SK-N-SH (cell line): ENCODE results near the gene LRCH4. TPM values are rescaled to one million over a fixed set of nuclear protein-coding genes. Genes with fewer than 3 reads are reported as not detected.

Experiments
- CTCF ChIA-PET: fragments of 300-600, 350-600 bp; formaldehyde crosslinking; extraction: SDS; loops from one replicate; lab custom pipeline; 2021; lab: Yijun Ruan, JAX
- POLR2A ChIA-PET: fragments of 350-600 bp; sonication (Branson Sonifier 250); formaldehyde crosslinking; extraction: SDS; loops from one replicate; lab custom pipeline; 2020; ENCODE audit warnings: antibody characterized with exemption, inconsistent platforms; lab: Yijun Ruan, JAX
- DNase-seq: peaks from one replicate; pipeline ENCODE4 v3.0.0; 2012
- H2AFZ ChIP-seq: fragments of 200-600 bp; sonication (generic); 2 replicates; pipeline ENCODE4 v1.8.1; 2016; ENCODE audit warnings: antibody characterized with exemption, mild to moderate bottlenecking, low read depth
- H3F3A ChIP-seq: fragments of 200-600 bp; sonication (generic); replicated peaks from 2 replicates; pipeline ENCODE3; 2016; ENCODE audit warnings: antibody characterized with exemption, mild to moderate bottlenecking; ENCODE audit not compliant: insufficient read depth
- H3K27ac ChIP-seq, 2 experiments: fragments of 200-500 bp in 1 of 2; fragments of 200-600 bp in 1 of 2; sonication (Bioruptor generic) in 1 of 2; sonication (generic), shearing (Covaris generic) in 1 of 2; 2 replicates each; pipeline versions ENCODE4 v1.5.1 to v1.6.1; 2014 to 2016; ENCODE audit warnings: low read depth in 2 of 2, inconsistent platforms in 1 of 2, low read length in 1 of 2, mild to moderate bottlenecking in 1 of 2, mixed read lengths in 1 of 2
- H3K27me3 ChIP-seq: fragments of 200-600 bp; sonication (generic), shearing (Covaris generic); 2 replicates; pipeline ENCODE4 v1.6.1; 2016; ENCODE audit warnings: mixed run types; ENCODE audit not compliant: insufficient read depth
- H3K36me3 ChIP-seq, 2 experiments: fragments of 200-500 bp in 1 of 2; fragments of 200-600 bp in 1 of 2; sonication (Bioruptor generic) in 1 of 2; sonication (generic) in 1 of 2; replicated peaks in 1 of 2; 2 replicates each; pipeline versions ENCODE3 to v1.5.1; 2014 to 2016; ENCODE audit warnings: low read length in 1 of 2, mild to moderate bottlenecking in 1 of 2; ENCODE audit not compliant: insufficient read depth in 2 of 2, control insufficient read depth in 1 of 2
- H3K4me1 ChIP-seq, 2 experiments: fragments of 200-500 bp in 1 of 2; fragments of 200-600 bp in 1 of 2; sonication (Bioruptor generic) in 1 of 2; sonication (generic), shearing (Covaris generic) in 1 of 2; 2 replicates each; pipeline versions ENCODE4 v1.5.1 to v1.6.1; 2014 to 2016; ENCODE audit warnings: low read depth in 1 of 2, low read length in 1 of 2, mixed run types in 1 of 2; ENCODE audit not compliant: insufficient read depth in 2 of 2, control insufficient read depth in 1 of 2
- H3K4me2 ChIP-seq: fragments of 200-600 bp; sonication (generic), shearing (Covaris generic); 2 replicates; pipeline ENCODE4 v1.6.1; 2017; ENCODE audit warnings: mixed run types
- H3K4me3 ChIP-seq, 2 experiments: fragments of 200-500 bp in 1 of 2; fragments of 200-600 bp in 1 of 2; sonication (Bioruptor generic) in 1 of 2; sonication (generic), shearing (Covaris generic) in 1 of 2; 2 replicates each; pipeline versions ENCODE4 v1.5.1 to v1.8.1; 2014 to 2016; ENCODE audit warnings: low read depth in 2 of 2, inconsistent platforms in 1 of 2, low read length in 1 of 2, mild to moderate bottlenecking in 1 of 2, mixed read lengths in 1 of 2, moderate library complexity in 1 of 2
- H3K79me2 ChIP-seq: fragments of 200-600 bp; sonication (generic); 2 replicates; pipeline ENCODE4 v1.8.1; 2017; ENCODE audit warnings: mild to moderate bottlenecking; ENCODE audit not compliant: insufficient read depth
- H3K9ac ChIP-seq: fragments of 200-600 bp; sonication (generic); 2 replicates; pipeline ENCODE4 v1.6.1; 2017; ENCODE audit warnings: mixed run types
- H3K9me2 ChIP-seq: fragments of 200-600 bp; sonication (generic); 2 replicates; pipeline ENCODE4 v1.6.1; 2017; ENCODE audit warnings: mixed run types
- H3K9me3 ChIP-seq: fragments of 200-600 bp; sonication (generic); 2 replicates; pipeline ENCODE4 v1.6.1; 2017; ENCODE audit warnings: mixed run types, mild to moderate bottlenecking, moderate library complexity
- H4K20me1 ChIP-seq: fragments of 200-600 bp; sonication (generic); 2 replicates; pipeline ENCODE4 v1.6.1; 2017; ENCODE audit warnings: mild to moderate bottlenecking, mixed run types; ENCODE audit not compliant: insufficient read depth
- CHD2 ChIP-seq: fragments of 150-350 bp; IDR thresholded peaks from 2 replicates; pipeline ENCODE4 v1.6.1; 2018; ENCODE audit warnings: low read length; ENCODE audit not compliant: partially characterized antibody
- ELF1 ChIP-seq: IDR thresholded peaks from 2 replicates; pipeline ENCODE4 v1.4.0; 2012
- EP300 ChIP-seq, 2 experiments: IDR thresholded peaks; 2 replicates each; pipeline versions ENCODE4 v1.4.0 to v1.6.1; 2012; ENCODE audit warnings: borderline replicate concordance in 1 of 2, low read depth in 1 of 2, low read length in 1 of 2
- EZH2phosphoT487 ChIP-seq: fragments of 200-600 bp; sonication (generic); IDR thresholded peaks from 2 replicates; pipeline ENCODE4 v1.6.1; 2017; ENCODE audit warnings: low read depth, mixed run types, mild to moderate bottlenecking, antibody characterized with exemption, moderate library complexity, borderline replicate concordance
- FOSL2 ChIP-seq: IDR thresholded peaks from 2 replicates; pipeline ENCODE4 v1.4.0; 2012; ENCODE audit warnings: low read depth, mild to moderate bottlenecking, moderate library complexity, borderline replicate concordance
- FOXJ3 ChIP-seq: sonication (generic); formaldehyde crosslinking; IDR thresholded peaks from 2 replicates; pipeline ENCODE4 v1.5.1; 2020; ENCODE audit warnings: mild to moderate bottlenecking, missing genetic modification reagents
- FOXM1 ChIP-seq: IDR thresholded peaks from 2 replicates; pipeline ENCODE4 v1.4.0; 2012; ENCODE audit warnings: low read depth, mild to moderate bottlenecking
- GATA2 ChIP-seq: sonication (generic); formaldehyde crosslinking; IDR thresholded peaks from 2 replicates; pipeline ENCODE4 v1.5.0; 2020; ENCODE audit warnings: mild to moderate bottlenecking, missing genetic modification reagents
- JUND ChIP-seq: IDR thresholded peaks from 2 replicates; pipeline ENCODE4 v1.4.0; 2012
- MEF2A ChIP-seq: IDR thresholded peaks from 2 replicates; pipeline ENCODE4 v1.4.0; 2012; ENCODE audit warnings: low read depth, borderline replicate concordance
- MXI1 ChIP-seq: IDR thresholded peaks from 2 replicates; pipeline ENCODE4 v1.6.1; 2012; ENCODE audit warnings: mild to moderate bottlenecking, low read depth, low read length, improper control_type of control experiment
- NFIC ChIP-seq: IDR thresholded peaks from 2 replicates; pipeline ENCODE4 v1.4.0; 2012; ENCODE audit warnings: borderline replicate concordance
- POLR2AphosphoS5 ChIP-seq: IDR thresholded peaks from 2 replicates; pipeline ENCODE4 v1.6.1; 2012; ENCODE audit warnings: low read depth, low read length
- RAD21 ChIP-seq: IDR thresholded peaks from 2 replicates; pipeline ENCODE4 v1.6.1; 2012; ENCODE audit warnings: mild to moderate bottlenecking, low read length
- RCOR1 ChIP-seq: fragments of 150-350 bp; IDR thresholded peaks from 2 replicates; pipeline ENCODE4 v1.6.1; 2017; ENCODE audit warnings: antibody characterized with exemption, low read length
- RFX5 ChIP-seq: IDR thresholded peaks from 2 replicates; pipeline ENCODE4 v1.6.1; 2012; ENCODE audit warnings: mild to moderate bottlenecking, improper control_type of control experiment, low read length
- RXRA ChIP-seq: IDR thresholded peaks from 2 replicates; pipeline ENCODE4 v1.4.0; 2012; ENCODE audit warnings: low read depth, mild to moderate bottlenecking, borderline replicate concordance
- SIN3A ChIP-seq: IDR thresholded peaks from 2 replicates; pipeline ENCODE4 v1.6.1; 2012; ENCODE audit warnings: low read depth, mild to moderate bottlenecking, low read length, moderate library complexity, borderline replicate concordance
- SMC3 ChIP-seq: IDR thresholded peaks from 2 replicates; pipeline ENCODE4 v1.6.1; 2012; ENCODE audit warnings: low read depth, low read length, improper control_type of control experiment
- TAF1 ChIP-seq: IDR thresholded peaks from 2 replicates; pipeline ENCODE4 v1.6.1; 2012; ENCODE audit warnings: low read depth, mild to moderate bottlenecking, low read length, moderate library complexity, borderline replicate concordance
- YY1 ChIP-seq: IDR thresholded peaks from 2 replicates; pipeline ENCODE4 v1.4.0; 2012; ENCODE audit warnings: low read depth, mild to moderate bottlenecking
- WGBS: methylation state at CpG from one replicate; pipeline ENCODE4 v1.1.6; 2017; ENCODE audit warnings: low lambda C conversion rate; 5-methylcytosine and 5-hydroxymethylcytosine counted together
- polyA plus RNA-seq, 3 experiments: library from polyadenylated mRNA; depleted of rRNA; stranded (reverse); fragments of >200 nt; gene quantifications; 2 replicates each; pipeline ENCODE4 v1.2.3, GENCODE V29; 2012
- TF ChIP-seq, protein P1 (sequence below): fragments of 200-600 bp; sonication (generic); IDR thresholded peaks from 2 replicates; pipeline ENCODE4 v1.6.1; 2017; ENCODE audit warnings: antibody characterized with exemption, mild to moderate bottlenecking, moderate library complexity
- TF ChIP-seq, protein P2 (sequence below): IDR thresholded peaks from 2 replicates; pipeline ENCODE4 v1.4.0; 2012; ENCODE audit warnings: low read depth, borderline replicate concordance
- TF ChIP-seq, protein P3 (sequence below): fragments of 150-350 bp; IDR thresholded peaks from 2 replicates; pipeline ENCODE4 v1.6.1; 2016; ENCODE audit warnings: mild to moderate bottlenecking, low read depth, low read length
- TF ChIP-seq, protein P4 (sequence below): IDR thresholded peaks from 2 replicates; pipeline ENCODE4 v1.6.1; 2012; ENCODE audit warnings: mild to moderate bottlenecking, low read depth, low read length, moderate library complexity

LRCH4 gene
- polyA plus RNA-seq, 1 of the 3 experiments (the other 2 are of a cell fraction): 29.8 TPM

DNA sequence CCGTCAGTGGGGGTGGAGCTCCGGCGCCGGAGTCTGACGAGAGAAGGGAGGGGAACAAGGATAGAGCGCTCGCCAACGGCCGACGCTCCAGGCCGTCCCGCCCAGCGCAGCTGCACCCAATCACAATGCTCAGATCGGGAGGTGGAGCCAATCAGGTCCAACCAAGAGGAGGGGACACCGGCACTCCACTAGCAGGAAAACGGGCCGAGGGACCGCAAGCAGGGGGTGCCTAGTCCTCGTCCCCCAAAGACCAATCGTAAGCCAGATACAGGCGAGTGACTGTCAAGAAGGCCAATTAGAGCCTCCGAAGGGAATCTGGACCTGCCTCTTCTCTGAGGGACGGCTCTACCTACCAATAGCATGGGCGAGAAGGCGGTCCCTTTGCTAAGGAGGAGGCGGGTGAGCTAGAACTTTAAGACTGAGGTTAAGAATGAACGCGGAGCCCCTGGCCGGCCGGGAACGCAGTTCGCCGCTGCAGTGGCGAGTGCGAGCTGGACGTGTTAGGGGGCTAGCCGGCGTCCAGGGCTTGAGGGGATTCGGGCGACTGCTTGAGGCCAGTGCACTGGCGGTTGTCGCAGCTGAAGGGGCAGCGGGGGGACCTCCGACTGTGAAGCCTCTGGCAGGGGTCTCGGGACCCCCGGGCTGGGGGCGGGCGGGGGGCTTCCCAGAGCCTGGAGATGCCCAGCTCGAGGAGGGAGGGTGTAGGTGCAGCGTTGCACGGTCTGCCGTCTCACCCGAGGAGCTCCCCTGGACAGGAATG lies 517 bp upstream of the LRCH4 start, which contains the start of gene FBXO24:
TSS of gene FBXO24 (plus strand) at position 63 of the 760 bp plus-strand sequence. CDS start at position 361, 298 bp downstream.
- Histone ChIP-seq H2AFZ (peak within 1 kb of the TSS; percentile 96), H3K27me3 (no peaks in the 10 kb centered on the region), H3K4me1 (peaks cover 6 to 15% of the 10 kb centered on the region in 2 experiments; a peak in 2 of 4 replicates), H3F3A (peaks cover 7% of the 10 kb centered on the region), H3K4me2 (peak within 1 kb of the TSS; percentile 97), H3K27ac (peak within 1 kb of the TSS; percentile 77 to 94), H4K20me1 (peaks cover 32% of the 10 kb centered on the region), H3K4me3 (peak within 1 kb of the TSS; percentile 83 to 92), H3K79me2 (peaks cover 33% of the 10 kb centered on the region), H3K9me2 (no peaks in the 10 kb centered on the region), H3K9ac (peak within 1 kb of the TSS; percentile 89), H3K36me3 (peaks cover 3 to 11% of the 10 kb centered on the region in 2 experiments), H3K9me3 (no peaks in the 10 kb centered on the region)
- ChIA-PET POLR2A (interaction anchor here (0.6 to 4.3 kb wide), 25 partner anchors 9 to 303 kb away, joined by 3 to 63 read pairs (median 4); partner anchors contain the start of genes AGFG2, EPHB4, GNB2 and MOSPD3), CTCF (interaction anchor here (1.0 to 11.9 kb wide), 15 partner anchors 9 to 119 kb away, joined by 3 to 149 read pairs (median 10); partner anchors contain the start of genes GIGYF1 and PCOLCE)
- DNase-seq: peak; percentile 100
- WGBS: under 1% methylated on average over 31 of the region's 53 CpGs
- TF ChIP-seq FOXJ3 (CRISPR knock-in tag) (no peak), FOXM1 (no peak), GATA2 (CRISPR knock-in tag) (no peak), TAF1 (peak; percentile 66), ELF1 (peak; percentile 13), EP300 (IDR thresholded peaks at IDR 0.05; ENCODE audit: borderline replicate concordance in 1 of 2, low read depth in 1 of 2, low read length in 1 of 2) (no peak; a peak in 1 of 4 replicates), CHD2 (peak; percentile 96), RFX5 (peak; percentile 91), RCOR1 (peak; percentile 23), EZH2phosphoT487 (no peak), MXI1 (peak; percentile 15), RXRA (no peak), YY1 (no peak), RAD21 (no peak), MEF2A (no peak), JUND (no peak), SMC3 (no peak), FOSL2 (no peak), SIN3A (peak; percentile 92; the same call in 1 of the 2 replicates), NFIC (no peak), POLR2AphosphoS5 (peak; percentile 73)
- TF ChIP-seq, protein P1, sequence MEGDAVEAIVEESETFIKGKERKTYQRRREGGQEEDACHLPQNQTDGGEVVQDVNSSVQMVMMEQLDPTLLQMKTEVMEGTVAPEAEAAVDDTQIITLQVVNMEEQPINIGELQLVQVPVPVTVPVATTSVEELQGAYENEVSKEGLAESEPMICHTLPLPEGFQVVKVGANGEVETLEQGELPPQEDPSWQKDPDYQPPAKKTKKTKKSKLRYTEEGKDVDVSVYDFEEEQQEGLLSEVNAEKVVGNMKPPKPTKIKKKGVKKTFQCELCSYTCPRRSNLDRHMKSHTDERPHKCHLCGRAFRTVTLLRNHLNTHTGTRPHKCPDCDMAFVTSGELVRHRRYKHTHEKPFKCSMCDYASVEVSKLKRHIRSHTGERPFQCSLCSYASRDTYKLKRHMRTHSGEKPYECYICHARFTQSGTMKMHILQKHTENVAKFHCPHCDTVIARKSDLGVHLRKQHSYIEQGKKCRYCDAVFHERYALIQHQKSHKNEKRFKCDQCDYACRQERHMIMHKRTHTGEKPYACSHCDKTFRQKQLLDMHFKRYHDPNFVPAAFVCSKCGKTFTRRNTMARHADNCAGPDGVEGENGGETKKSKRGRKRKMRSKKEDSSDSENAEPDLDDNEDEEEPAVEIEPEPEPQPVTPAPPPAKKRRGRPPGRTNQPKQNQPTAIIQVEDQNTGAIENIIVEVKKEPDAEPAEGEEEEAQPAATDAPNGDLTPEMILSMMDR: no peak
- TF ChIP-seq, protein P2, sequence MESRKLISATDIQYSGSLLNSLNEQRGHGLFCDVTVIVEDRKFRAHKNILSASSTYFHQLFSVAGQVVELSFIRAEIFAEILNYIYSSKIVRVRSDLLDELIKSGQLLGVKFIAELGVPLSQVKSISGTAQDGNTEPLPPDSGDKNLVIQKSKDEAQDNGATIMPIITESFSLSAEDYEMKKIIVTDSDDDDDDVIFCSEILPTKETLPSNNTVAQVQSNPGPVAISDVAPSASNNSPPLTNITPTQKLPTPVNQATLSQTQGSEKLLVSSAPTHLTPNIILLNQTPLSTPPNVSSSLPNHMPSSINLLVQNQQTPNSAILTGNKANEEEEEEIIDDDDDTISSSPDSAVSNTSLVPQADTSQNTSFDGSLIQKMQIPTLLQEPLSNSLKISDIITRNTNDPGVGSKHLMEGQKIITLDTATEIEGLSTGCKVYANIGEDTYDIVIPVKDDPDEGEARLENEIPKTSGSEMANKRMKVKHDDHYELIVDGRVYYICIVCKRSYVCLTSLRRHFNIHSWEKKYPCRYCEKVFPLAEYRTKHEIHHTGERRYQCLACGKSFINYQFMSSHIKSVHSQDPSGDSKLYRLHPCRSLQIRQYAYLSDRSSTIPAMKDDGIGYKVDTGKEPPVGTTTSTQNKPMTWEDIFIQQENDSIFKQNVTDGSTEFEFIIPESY: peak; percentile 9; the same call in 1 of the 2 replicates
- TF ChIP-seq, protein P3, sequence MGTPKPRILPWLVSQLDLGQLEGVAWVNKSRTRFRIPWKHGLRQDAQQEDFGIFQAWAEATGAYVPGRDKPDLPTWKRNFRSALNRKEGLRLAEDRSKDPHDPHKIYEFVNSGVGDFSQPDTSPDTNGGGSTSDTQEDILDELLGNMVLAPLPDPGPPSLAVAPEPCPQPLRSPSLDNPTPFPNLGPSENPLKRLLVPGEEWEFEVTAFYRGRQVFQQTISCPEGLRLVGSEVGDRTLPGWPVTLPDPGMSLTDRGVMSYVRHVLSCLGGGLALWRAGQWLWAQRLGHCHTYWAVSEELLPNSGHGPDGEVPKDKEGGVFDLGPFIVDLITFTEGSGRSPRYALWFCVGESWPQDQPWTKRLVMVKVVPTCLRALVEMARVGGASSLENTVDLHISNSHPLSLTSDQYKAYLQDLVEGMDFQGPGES: peak; percentile 100
- TF ChIP-seq, protein P4, sequence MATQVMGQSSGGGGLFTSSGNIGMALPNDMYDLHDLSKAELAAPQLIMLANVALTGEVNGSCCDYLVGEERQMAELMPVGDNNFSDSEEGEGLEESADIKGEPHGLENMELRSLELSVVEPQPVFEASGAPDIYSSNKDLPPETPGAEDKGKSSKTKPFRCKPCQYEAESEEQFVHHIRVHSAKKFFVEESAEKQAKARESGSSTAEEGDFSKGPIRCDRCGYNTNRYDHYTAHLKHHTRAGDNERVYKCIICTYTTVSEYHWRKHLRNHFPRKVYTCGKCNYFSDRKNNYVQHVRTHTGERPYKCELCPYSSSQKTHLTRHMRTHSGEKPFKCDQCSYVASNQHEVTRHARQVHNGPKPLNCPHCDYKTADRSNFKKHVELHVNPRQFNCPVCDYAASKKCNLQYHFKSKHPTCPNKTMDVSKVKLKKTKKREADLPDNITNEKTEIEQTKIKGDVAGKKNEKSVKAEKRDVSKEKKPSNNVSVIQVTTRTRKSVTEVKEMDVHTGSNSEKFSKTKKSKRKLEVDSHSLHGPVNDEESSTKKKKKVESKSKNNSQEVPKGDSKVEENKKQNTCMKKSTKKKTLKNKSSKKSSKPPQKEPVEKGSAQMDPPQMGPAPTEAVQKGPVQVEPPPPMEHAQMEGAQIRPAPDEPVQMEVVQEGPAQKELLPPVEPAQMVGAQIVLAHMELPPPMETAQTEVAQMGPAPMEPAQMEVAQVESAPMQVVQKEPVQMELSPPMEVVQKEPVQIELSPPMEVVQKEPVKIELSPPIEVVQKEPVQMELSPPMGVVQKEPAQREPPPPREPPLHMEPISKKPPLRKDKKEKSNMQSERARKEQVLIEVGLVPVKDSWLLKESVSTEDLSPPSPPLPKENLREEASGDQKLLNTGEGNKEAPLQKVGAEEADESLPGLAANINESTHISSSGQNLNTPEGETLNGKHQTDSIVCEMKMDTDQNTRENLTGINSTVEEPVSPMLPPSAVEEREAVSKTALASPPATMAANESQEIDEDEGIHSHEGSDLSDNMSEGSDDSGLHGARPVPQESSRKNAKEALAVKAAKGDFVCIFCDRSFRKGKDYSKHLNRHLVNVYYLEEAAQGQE: no peak
